ENCODE measurements around the gene MAP1A.

The MAP1A gene

DNA sequence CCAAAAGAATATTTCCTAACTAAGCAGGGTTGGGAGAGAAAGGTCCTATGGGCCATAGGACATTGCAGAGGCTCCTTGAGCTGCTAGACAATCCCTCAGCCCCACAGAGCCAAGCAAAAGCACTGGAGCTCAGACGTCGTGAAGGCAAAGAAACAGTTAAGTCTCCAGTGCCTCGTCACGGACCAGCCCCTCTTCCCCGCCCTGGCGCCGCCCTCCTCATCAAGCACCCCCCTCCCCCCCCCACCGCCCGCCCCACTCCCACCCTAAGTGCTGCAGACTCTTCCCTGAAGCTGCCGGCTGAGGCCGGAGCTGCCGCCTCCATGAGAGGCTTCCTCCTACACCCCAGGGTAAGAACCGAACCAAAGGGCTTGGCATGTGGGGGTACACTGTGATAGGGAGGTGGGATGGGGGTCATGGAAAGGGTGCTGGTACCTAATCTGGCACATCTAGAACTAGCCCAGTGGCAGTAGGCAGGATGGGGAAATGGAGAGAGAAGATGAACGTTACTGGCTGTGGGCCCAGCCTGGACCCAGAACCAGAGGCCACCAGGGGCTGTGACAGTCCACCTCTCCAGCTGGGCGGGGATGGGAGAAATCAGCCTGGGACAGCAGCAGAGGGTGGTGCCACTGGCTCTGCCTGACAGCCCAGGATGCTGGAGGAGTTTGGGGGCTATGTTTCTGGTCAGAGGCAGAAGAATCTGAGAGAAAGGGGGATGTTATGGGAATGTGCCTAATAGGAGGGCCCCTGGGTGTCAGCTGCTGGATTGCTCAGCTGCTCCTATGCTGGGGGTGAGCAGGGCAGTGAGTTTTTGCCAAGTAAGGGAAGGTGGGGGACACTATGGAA is at the start of gene MAP1A:
TSS of gene MAP1A (plus strand) at position 255 of the 843 bp plus-strand sequence. CDS start 3,866 bp downstream, outside the sequence.
- peak; percentile 27 for DNase-seq

DNA sequence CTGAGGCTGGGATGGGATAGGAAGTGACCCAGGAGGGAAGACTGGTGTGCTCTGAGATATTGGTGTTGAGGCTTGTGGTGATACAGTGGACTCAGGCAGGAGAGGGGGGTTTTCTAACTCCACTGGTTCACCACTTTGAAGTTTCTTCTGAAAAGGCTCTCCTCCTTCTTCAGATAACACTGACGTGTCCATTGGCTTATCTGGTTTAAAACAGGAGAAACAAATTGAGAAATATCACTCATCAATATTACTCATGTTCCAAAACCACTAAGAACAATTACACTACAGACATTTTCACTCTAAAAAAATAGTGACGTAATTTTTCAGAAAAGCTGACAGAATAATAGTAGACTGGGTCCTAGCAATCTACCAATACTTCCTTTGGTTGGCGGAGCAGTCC is 47.5 kb upstream of the MAP1A start:
- no peak for DNase-seq

DNA sequence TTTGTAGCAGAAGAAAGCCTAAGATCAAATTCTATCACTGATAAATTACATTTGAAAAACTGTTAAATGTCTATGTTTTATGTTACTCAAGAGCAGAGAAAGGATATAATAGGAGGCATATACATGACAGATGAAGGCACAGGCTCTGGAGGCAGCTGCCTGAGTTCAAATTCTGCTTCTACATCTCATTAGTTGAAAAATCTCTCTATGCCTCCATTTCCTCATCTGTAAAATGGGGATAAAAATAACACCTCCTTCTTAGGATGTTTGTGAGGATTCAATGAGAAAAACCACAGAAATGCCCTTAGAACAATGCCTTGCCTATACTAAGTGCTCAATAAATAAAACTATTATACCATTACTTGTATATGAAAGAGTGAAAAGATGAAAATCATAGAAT is 45.4 kb upstream of the MAP1A start:
- DNase-seq, result no peak

DNA sequence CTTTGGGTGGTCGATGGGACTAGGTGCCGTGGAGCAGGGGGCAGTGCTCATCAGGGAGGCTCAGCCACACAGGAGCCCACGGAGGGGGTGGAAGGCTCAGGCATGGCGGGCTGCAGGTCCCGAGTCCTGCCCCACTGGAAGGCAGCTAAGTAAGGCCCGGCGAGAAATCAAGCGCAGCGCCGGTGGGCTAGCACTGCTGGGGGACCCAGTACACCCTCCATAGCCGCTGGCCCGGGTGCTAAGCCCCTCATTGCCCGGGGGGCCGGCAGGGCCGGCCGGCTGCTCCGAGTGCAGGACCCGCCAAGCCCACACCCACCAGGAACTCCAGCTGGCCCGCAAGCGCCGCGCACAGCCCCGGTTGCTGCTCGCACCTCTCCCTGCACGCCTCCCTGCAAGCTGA is 43.5 kb upstream of the MAP1A start:
- no peak for DNase-seq

DNA sequence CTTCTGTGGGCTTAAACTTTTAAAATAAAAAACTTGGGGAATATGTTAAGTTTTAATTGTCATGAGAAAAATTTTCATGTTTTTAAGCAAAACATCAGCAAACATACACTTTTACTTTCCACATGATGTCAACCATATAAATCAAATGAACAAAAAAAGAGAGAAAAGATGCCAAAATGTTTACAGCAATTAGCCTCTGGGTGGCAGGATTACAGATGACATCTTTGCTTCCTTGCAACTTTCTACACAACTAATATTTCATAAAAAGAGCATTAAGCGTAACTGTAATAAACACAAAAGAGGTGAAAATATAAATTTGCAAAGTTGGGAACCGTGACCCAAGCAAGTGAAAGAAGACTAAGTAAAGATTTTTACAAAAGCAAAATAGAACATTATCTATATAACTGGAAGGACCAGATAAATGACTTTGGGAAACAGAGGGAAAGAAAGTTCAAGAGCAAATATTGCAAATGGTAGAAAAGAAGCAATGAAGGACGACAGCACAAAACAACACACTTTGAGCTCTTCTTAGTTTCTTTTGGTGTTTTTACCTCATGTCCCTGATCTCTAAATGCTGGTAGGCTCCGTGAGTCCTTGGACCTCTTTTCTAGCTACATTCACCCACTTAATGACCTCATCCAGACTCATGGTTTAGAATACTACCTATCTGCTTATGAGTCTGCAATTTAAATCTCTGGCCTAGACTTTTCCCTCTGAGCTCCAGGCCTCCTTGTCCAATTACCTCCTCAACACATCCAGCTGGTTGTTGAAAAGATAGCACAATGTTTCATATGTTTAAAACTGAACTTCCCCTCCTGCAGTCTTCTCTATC is 33.9 kb upstream of the MAP1A start:
- DNase-seq, result no peak

DNA sequence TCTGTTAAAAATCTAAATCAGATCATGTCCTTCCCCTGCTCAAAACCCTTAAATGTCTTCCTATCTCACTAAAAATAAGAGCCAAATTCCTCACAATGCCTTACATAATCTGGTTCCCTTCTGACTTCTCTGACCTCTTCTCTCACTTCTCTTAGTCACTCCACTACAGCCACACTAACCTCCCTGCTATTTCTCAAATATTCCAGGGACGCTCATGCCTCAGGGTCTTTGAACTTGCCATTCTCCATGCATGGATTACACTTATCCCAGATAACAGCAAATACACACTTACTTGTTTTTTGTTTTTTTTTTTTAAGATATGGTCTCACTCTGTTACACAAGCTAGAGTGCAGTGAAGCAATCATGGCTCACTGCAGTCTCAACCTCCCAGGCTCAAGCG is 33.0 kb upstream of the MAP1A start:
- no peak for DNase-seq

DNA sequence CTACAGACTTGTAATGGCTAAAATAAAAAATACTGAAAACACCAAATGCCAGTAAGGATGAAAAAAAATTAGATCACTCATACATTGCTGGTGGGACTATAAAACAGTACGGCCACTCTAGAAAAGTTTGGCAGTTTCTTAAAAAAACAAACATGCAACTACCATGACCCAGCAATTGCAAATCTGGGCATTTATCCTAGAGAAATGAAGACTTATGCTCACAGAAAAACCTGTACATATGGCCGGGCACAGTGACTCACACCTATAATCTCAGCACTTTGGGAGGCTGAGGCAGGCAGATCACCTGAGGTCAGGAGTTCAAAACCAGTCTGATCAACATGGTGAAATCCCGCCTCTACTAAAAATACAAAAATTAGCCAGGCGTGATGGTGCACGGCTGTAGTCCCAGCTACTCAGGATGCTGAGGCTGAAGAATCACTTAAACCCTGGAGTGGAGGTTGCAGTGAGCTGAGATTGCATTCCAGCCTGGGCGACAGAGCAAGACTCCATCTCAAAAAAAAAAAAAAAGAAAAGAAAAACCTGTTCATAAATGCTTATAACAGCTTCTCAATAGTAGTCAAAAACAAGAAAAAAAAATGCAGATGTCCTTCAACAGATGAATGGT is 30.0 kb upstream of the MAP1A start:
- no peak for DNase-seq

DNA sequence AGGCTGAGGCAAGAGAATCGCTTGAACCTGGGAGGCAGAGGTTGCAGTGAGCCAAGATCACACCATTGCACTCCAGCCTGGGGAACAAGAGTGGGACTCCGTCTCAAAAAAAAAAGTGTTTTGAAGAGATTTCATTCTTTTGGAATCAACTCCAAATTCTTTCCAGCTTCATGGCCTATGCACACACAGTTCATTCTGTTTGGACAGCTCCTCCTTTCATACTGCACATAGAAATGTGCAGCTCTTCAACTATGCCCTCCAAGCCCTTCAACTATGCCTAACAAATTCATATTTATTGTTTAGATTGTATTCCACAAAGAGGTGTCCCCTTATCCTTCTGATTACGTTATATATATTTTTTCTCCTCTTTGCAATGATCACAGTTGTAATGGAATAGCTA is 28.6 kb upstream of the MAP1A start:
- DNase-seq, result no peak

DNA sequence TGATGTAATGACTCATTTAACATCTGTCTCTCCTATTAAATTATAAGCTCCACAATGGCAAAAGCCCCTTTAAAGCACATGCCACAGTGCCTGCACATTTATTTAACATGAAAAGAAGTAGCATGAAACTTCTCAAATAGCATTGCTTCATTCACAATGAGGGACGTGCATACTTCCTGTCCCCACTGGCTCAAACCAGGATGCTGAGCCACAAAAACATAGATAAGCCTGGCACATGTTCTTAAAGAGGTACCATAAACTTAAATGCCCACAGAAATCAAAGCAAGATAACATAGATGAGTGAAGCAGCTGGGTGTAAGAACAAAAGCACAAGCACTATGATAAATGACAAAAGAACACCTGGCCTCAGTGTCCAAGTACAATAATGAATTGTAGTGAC is 28.2 kb upstream of the MAP1A start:
- DNase-seq, result no peak

DNA sequence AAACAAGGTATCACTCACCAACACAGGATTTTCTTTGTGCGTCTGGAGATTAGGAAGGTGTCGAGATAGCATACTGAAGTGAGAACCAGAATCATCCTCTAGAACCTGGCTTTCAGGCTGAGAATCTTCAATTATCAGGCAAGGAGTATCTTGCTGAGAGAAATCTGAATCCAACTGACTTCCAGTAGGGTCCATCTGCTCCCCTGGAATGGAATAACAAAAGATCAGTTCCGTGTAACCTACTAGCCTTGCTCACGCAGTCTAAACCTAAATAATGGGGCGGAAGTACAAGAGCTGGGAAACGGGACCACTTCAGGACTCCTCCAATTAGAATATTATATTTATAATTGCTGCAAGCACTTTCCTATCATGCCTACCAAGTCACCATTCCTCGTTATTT is 25.1 kb upstream of the MAP1A start:
- DNase-seq, result no peak

DNA sequence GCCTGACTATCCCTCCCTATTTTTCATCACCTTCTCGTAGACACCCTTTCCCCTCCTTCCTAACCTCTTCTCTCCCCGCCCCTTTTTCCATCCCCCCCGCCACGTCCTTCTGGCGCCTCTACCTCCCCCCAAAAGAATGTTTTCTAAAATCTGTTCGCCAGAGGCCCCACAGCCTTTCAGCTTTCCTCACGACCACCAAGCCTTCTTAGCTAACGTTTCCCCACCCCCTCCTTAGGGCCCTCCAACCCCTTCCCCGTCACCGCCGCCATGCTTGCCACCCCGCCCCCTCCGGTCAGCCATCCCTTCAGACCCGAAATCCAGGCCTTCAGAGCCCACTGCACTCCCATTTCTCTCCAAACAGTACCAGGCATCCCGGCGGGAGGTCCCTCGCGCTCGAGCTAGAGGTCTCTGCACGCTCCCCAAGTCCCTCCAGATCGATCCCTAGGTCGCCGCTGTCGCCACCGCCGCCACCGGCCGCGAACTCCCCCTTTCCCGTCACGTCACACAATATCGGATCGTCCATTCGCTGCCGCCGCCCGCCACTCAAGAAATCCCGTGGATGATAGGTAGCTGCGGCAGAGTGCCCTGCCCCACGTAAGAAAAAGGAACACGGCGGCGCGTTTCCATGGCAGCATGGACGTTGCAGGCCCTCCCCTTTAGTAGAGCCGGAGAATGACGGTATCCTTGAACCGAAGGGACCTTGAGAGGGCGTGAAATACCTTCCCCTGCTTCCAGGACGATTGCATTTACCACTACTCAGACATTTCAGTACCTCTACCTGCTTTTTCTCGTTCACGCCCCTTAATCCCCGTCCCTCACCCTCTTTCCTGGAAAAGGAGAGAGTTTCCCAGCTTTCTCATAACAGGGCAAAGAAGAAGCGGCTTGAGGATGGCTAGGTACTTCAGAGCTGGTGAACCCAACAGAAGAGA is 24.5 kb upstream of the MAP1A start, which contains the start of gene TP53BP1:
TSS of gene TP53BP1 (minus strand) at position 484 of the 929 bp plus-strand sequence. CDS start at position 371, 113 bp downstream.
- peak; percentile 86 for DNase-seq

DNA sequence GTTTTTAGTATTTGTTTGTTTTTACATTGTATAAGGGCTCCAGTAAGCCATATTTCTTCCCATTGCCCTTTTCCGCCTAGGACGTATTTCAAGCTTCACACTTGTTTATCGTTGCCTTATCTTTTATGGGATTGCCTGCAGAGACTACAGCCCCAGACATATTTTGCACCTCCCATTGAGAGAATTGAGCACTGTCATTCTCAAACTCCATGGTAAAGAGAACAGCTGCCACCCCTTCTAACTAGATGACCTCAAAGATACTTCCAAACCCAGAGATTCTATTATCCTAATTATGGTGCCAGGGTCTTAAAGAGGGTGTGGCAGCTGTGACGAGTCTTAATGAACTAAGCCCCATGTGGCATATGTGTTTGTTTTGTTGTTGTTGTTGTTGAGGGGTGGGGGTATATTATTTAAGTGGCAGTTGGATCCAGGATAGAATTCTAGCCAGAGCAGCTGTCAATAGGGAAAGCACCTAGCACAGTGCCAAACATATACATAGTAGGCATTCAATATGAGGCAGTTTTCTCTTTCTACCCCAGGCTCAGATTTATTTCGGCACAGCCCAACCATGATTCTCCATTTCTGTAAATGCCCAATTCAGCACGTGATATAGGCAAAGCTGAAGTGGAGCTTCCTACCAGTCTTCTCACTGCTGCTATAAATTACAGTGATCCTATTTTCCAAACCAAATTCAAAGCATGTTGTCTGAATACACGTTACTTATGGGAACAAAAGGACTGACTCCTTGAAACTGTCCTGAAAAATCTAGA is 23.5 kb upstream of the MAP1A start:
- no peak for DNase-seq

DNA sequence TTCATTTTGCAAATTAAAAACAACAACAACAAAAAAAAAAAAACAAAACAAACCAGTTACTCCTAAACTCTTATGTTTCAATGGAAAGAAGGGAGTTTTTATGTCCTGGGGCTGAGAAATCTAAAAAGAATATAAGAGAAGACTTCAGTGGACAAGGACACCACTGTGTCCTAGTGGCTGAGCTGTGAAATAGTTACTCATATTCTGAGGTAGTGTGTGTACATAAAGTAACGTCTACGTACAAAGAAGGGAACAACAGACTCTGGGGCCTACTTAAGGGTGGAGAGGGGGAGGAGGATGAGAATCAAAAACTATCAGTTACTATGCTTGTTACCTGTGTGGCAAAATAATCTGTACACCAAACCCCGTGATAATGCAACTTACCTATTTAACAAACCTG is 18.4 kb upstream of the MAP1A start:
- DNase-seq, result no peak

DNA sequence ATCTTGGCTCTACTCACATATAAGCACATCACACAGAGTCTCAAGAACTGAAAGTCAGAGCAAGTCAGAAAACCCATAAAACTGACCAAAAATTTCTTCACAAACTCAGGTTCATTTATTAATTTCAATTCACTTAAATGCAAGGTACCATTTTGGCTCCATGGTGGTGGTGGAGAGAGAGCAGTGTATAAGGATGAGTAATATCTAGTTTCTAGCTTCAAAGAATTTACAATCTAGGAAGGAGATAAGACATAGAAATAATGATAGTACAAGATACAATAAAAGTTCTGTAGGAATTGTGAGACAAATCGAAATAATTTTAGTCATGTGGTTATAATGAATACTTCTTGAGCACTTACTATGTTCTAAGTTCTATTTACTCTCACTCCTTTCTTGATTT is 17.8 kb upstream of the MAP1A start:
- no peak for DNase-seq

DNA sequence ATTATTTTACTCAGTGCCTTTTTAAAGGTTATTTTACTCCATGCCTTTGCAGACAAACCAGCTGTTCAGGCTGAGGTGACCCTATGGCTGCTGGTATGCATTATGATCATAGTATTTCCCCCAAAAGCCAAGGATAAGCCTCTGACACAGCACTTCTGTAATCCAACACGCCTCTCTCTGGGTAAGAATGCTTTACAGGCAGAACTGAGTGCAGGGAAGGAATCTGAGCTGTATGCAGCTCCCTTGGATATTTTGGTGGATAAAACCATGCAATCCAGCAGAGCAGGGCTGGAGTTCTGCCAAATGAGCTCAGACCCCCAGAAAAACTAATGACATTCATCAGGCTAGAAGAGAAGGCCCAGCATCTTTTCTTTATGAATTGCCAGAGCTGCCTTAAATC is 11.7 kb upstream of the MAP1A start:
- no peak for DNase-seq

DNA sequence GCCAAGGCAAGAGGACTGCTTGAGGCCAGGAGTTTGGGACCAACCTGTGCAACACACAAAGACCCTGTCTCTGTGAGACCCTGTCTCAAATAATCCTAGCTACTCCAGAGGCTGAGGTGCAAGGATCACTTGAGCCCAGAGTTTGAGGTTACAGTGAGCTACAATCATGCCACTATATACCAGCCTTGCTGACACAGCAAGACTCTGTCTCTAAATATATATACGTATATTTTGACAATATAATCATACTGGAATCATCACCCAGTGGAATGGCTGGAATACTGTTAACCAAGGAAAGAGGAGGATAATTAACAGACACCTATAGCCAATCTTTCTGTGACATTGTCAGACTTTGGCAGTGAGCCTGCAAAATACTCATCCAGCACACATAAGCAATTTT is 9.0 kb upstream of the MAP1A start:
- DNase-seq, result no peak

DNA sequence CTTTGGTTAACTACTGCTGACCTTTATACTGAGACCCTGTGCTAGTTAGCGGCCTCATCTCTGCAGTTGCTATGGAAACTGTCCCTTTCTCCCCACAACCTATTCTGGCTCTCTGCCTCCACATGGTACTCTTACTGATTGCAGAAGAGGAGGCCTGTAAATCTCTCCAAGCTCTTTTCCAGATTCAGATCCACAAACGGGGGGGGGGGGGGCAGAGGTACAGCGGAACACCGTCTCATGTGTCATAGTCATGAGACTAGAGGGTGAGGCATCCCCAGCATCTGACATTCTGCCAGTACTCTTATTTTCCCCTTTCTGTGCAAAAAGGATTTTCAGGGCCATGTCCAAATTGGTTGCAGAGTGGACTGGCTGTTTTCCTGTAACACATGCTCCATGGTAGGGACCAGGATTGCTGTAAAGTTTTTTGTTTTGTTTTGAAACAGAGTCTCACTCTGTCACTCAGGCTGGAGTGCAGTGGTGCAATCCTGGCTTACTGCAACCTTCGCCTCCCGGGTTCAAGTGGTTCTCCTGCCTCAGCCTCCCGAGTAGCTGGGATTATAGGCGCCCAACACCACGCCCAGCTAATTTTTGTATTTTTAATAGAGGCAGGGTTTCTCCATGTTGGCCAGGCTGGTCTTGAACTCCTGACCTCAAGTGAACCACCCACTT is 8.3 kb upstream of the MAP1A start:
- no peak for DNase-seq

DNA sequence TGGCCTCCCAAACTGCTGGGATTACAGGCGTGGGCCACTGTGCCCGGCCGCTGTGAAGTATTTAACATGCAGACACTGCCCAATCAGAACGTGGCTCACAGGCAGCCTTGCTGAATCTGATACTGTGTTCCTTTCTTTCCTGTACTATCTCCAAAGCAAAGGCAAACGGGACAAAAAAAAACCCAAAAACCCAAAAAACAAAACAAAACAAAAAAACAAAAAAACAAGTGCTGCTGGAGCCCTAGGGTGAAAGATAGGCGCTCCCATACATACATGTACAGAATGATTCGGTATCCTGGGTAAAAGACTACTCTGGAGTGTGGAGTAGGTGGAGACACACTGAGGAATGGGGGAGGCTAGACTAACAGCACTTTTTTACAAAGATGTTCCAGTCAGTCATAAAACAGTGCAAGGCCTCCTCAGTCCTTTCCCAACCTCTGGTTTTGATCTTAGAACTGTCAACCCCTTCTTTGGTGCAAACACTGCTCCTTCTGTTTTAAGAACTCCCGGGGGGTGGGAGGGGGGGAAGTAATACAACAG is 7.7 kb upstream of the MAP1A start:
- DNase-seq, result peak; percentile 17

DNA sequence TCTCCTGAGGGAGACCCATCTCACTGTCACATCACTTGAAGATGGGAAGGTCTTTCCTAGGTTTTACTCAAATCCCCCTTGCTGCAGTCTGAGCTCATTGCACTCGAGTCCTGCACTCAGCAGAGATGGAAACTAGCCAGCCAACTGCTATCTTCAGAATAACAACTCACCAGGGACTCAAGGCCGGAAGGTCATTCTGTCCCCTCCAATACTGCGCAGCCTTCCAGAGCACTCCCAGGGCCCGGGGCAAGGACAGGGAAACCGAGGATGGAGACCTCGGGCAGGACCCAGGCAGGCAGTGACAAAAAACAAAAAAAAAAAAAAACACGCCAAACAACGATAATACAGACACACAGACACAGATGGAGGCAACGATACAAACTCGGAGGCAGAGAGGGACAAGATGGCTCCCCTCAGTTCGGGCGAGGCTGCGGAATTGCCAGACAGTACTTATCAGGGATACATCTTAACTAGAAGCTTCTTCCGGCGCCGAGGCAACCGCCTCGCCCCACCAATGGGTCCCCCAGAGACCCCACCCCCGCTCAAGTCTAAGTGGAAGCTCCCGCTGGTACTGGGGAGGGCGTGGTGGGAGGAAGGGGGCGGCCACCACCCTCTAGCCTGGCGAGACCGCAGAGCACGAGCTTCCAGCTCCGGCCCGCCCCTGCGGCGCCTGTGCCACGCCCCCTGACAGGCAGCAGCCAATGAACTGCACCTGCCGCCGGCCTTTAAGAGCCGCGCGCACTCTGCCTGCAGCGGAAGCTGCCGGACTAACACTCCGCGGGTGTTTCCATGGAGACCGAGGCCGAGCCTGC is 7.0 kb upstream of the MAP1A start:
- peak; percentile 91 for DNase-seq
